Measurements from ENCODE around the gene SLC27A2. TPM values are rescaled to one million over a fixed set of nuclear protein-coding genes. Genes with fewer than 3 reads are reported as not detected.
"Not testable (repeated sequence)": the region's sequence is repeated elsewhere in the genome, so short reads cannot be mapped to it uniquely, and the experiment has no call there.

The SLC27A2 gene
- total RNA-seq, 1 donor from 2014 or later, result 2.9 TPM

DNA sequence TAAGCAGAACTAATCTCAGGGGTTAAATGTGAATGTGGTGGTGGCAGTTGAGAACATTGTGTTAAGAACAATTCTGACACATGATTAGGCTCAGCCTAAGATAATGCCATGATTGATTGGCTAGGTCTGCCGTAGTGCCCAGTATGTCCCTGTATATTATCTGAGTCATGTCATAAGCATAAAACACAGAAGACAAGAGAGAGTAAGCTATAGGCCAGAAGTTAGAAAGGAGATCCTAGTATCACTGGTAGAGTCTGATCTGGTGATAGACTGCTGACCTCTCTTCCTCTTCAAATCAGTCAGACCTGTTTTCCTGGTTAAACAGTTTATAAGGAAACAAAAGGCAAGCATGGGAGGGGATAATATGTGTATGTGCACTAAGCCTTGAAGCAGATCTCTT lies 32.9 kb upstream of the SLC27A2 start:
- Histone ChIP-seq H3K9me3 (no peaks in the 10 kb centered on the region), H3K36me3 (no peaks in the 10 kb centered on the region), H3K27ac (no peak overlapping the region), H3K27me3 (ENCODE audit: low read depth) (no peaks in the 10 kb centered on the region), H3K4me1 (no peaks in the 10 kb centered on the region), H3K4me3 (no peak overlapping the region)
- DNase-seq (no peak), ATAC-seq (no peak)
- intact Hi-C loops (cut with DNase I), result no loop called here
- TF ChIP-seq, protein P1, sequence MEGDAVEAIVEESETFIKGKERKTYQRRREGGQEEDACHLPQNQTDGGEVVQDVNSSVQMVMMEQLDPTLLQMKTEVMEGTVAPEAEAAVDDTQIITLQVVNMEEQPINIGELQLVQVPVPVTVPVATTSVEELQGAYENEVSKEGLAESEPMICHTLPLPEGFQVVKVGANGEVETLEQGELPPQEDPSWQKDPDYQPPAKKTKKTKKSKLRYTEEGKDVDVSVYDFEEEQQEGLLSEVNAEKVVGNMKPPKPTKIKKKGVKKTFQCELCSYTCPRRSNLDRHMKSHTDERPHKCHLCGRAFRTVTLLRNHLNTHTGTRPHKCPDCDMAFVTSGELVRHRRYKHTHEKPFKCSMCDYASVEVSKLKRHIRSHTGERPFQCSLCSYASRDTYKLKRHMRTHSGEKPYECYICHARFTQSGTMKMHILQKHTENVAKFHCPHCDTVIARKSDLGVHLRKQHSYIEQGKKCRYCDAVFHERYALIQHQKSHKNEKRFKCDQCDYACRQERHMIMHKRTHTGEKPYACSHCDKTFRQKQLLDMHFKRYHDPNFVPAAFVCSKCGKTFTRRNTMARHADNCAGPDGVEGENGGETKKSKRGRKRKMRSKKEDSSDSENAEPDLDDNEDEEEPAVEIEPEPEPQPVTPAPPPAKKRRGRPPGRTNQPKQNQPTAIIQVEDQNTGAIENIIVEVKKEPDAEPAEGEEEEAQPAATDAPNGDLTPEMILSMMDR (IDR thresholded peaks at IDR 0.05), result no peak

DNA sequence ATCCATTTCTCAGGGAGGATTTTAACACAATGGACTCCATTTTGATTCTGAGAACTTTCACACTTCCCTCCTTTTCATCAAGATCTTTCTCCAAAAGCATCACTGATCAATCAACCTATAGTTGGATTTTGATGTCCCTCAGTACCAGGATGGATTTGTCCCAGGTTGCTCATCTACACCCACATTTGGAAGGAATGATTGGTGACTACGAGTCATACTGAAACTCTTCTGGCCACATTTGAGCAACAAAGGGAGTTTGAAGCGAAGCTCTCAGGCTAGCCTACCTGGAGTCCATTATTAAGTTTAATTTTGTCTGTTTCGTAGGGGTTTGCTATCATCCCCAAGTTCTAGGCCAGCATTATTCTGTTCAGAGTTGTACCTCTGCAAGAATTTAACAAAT lies 31.6 kb upstream of the SLC27A2 start:
- H3K4me3 ChIP-seq, result no peak overlapping the region

DNA sequence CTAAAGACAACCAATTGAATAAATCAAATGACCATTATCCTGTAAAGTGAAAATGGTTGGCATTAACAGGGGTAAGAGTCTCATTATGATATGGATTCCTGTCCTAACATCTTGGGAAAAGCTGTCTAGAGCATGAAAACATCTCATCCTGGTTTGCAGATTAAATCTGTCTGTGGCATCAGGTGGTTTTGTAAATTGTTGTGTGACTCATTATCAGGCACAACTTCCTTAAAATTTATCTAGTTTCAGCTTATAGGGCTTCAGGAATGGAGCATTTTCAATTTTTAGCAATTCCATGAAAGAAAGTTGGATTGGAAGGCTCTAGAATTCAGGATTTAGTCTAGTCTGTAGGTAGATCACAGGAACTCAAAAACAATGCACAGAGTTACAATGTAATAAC lies 31.1 kb upstream of the SLC27A2 start:
- Histone ChIP-seq H3K27me3 (ENCODE audit: low read depth) (no peaks in the 10 kb centered on the region), H3K27ac (no peak overlapping the region), H3K36me3 (no peaks in the 10 kb centered on the region), H3K4me1 (no peaks in the 10 kb centered on the region), H3K4me3 (no peak overlapping the region), H3K9me3 (no peaks in the 10 kb centered on the region)
- no peak for ATAC-seq
- TF ChIP-seq, protein P1 (IDR thresholded peaks at IDR 0.05), result no peak
- DNase-seq, result no peak
- intact Hi-C loops (cut with DNase I), result no loop called here

More for the DNA sequence above, 31.6 kb upstream of the SLC27A2 start:
- no peak for ATAC-seq
- Histone ChIP-seq H3K36me3 (no peaks in the 10 kb centered on the region), H3K4me1 (no peaks in the 10 kb centered on the region), H3K9me3 (no peaks in the 10 kb centered on the region), H3K27ac (no peak overlapping the region), H3K27me3 (ENCODE audit: low read depth) (no peaks in the 10 kb centered on the region)
- TF ChIP-seq, protein P1 (IDR thresholded peaks at IDR 0.05), result no peak
- intact Hi-C loops (cut with DNase I), result no loop called here
- DNase-seq, result no peak

DNA sequence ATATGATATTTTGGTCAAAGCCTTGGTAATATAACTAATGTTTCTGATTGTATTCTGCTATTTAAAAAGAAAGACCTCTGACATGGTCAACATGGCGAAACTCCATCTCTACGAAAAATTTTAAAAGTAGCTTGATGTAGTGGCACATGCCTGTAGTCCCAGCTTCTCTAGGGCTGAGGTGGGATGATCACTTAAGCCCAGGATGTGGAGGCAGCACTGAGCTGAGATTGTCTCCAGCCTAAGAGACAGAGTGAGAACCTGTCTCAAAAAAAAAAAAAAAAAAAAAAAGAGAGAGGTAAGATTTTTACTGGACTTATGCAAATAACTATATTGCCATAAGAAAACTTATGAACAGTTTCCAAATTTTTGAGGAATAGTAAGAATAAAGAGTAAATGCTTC lies 30.5 kb upstream of the SLC27A2 start:
- H3K4me3 ChIP-seq, result no peak overlapping the region

DNA sequence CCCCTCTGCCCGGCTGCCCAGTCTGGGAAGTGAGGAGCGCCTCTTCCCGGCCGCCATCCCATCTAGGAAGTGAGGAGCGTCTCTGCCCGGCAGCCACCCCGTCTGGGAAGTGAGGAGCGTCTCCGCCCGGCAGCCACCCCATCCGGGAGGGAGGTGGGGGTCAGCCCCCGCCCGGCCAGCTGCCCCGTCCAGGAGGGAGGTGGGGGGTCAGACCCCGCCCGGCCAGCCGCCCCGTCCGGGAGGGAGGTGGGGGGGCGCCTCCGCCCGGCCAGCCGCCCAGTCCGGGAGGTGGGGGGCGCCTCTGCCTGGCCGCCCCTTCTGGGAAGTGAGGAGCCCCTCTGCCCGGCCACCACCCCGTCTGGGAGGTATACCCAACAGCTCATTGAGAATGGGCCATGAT lies 23.8 kb upstream of the SLC27A2 start:
- H3K36me3 ChIP-seq; H3K9me3 ChIP-seq; H3K4me1 ChIP-seq; H3K27ac ChIP-seq; H3K4me3 ChIP-seq; ATAC-seq; H3K27me3 ChIP-seq (ENCODE audit: low read depth); DNase-seq; intact Hi-C loops (cut with DNase I): not testable (repeated sequence)

More for the DNA sequence above, 30.5 kb upstream of the SLC27A2 start:
- TF ChIP-seq, protein P1 (IDR thresholded peaks at IDR 0.05), result no peak
- DNase-seq (no peak), ATAC-seq (no peak)
- Histone ChIP-seq H3K9me3 (no peaks in the 10 kb centered on the region), H3K4me1 (no peaks in the 10 kb centered on the region), H3K27ac (no peak overlapping the region), H3K36me3 (no peaks in the 10 kb centered on the region), H3K27me3 (ENCODE audit: low read depth) (no peaks in the 10 kb centered on the region)
- intact Hi-C loops (cut with DNase I), result no loop called here

DNA sequence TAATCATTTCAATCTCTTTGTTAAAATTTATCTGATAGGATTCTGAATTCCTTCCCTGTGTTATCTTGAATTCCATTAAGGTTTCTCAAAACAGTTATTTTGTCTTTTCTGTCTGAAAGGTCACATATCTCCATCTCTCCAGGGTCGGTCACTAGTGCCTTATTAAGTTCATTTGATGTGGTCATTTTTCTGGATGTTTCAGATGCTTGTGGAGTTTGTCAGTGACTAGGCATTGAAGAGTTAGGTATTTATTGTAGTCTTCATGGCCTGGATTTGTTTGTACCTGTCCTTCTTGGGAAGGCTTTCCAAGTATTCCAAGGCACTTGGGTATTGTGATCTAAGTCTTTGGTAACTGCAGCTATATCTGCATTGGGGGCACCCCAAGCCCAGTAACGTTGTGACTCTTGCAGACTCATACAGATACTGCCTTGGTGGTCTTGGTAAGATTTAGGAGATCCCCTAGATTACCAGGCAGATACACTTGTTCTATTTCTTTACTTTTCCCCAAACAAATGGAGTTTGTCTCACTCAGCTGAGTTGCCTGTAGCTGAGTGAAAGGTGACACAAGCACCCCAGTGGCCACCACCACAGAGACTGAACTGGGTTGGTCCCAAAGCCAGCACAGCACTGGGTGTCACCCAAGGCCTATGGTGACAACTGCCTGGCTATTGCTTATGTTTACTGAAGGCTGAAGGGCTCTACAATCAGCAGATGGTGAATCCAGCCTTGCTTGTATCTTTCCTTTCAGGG lies 18.9 kb upstream of the SLC27A2 start:
- DNase-seq (no peak), ATAC-seq (no peak)
- Histone ChIP-seq H3K27me3 (ENCODE audit: low read depth) (no peaks in the 10 kb centered on the region), H3K9me3 (no peaks in the 10 kb centered on the region), H3K27ac (no peak overlapping the region), H3K36me3 (no peaks in the 10 kb centered on the region), H3K4me1 (no peaks in the 10 kb centered on the region), H3K4me3 (no peak overlapping the region)
- intact Hi-C loops (cut with DNase I), result no loop called here
- TF ChIP-seq, protein P1 (IDR thresholded peaks at IDR 0.05), result no peak
